A204.1 (cell line): ENCODE results near the gene CFAP58.
A peak's percentile ranks its signal among the peaks of the same experiment; 100 is the strongest.

Experiments used
- FAIRE-seq: peaks from 2 replicates; lab custom pipeline; 2012; peaks lifted over from hg19 to GRCh38; lab: Jason Lieb, UNC

CFAP58 gene

DNA sequence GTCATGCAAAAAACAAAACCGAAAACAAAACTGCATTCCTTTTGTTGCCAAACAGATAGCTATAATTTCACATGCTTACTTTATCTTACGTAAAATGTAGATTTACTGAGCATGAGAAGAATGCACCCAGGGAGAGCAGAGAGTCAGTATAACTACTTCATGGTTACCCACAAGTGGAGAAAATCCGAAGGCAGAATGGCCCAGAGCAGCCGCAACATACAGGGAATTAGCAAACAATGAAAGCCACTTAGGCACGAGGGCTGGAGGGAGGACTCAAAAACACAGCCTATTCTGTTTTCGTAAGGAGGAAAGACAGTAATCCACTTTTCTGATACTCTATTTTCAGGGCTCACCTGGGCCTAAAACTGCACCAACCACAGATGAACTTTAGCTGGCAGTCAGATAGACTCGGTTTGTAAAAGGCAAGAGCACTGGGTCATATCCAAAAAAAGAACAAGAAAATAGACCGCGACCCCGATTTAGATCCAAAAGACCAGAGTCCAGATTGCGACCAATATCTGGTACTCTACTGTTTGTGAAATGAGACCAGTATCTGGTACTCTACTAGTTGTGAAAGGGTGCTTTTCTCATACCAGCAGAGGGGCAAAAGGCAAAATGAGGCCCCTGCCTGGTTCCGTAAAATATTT is 16.7 kb upstream of the CFAP58 start:
- no peak for FAIRE-seq

DNA sequence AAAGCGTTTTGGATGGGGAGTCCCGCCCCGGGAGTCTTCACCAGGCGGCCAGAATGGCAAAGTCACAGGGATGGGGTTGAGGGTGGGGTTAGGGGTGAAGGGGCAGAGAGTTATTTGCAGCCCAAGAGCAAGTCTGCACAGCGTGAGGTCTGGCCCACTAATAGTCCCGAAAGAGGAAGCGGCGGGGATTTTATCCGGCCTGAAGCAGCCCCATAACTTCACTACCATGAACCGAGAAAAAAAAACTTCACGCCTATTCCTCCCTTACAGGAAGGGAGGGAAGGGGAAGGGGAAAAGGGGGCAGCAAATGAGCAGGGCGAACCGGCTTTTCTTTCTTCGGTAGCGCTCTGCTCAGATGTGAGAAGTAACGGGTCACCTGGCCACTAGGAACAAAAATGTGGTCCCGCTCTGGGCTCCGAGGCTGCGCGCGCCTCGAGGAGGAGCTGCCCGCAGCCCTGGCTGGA is 16.1 kb upstream of the CFAP58 start:
- FAIRE-seq: no peak

DNA sequence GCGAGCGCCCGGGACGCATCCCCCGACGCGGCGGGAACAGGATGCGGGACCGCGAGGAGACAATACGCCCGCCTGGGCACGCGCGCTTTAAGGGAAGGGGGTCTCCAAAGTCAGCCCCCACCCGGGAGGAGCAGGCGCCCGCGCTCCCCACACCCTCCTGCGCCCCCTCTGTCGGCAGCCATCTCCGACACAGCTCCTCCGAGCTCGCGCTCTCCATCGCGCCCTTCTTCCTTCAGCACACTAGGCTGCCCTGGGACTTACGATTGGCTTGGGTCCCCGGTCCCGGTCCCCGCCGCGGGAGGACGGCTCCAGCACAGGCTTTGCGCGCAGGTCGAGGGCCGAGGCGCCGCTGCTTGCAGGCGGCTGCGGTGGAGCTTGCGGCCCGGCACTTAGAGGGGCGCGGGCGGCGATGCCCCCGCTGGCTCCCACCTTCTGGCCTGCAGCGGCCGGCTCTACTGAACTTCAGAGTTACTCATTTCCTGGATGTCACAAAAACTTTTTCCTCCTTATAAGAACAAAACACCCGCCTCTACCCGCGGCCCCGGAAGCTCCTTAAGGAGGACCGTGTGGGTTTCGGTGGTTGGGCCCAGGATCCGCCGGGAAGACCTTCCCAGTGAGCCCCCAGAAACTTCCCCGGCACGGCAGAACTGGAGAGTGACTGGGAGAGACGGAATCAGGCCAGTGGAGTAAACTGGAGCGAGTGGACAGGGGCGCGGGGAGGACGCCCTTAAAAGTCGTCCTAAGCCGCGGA is 15.5 kb upstream of the CFAP58 start, which contains the start of gene ITPRIP:
Gene ITPRIP (minus strand): TSS at position 481 of the 751 bp plus-strand sequence. CDS start 22,414 bp downstream, outside the sequence.
- no peak for FAIRE-seq

DNA sequence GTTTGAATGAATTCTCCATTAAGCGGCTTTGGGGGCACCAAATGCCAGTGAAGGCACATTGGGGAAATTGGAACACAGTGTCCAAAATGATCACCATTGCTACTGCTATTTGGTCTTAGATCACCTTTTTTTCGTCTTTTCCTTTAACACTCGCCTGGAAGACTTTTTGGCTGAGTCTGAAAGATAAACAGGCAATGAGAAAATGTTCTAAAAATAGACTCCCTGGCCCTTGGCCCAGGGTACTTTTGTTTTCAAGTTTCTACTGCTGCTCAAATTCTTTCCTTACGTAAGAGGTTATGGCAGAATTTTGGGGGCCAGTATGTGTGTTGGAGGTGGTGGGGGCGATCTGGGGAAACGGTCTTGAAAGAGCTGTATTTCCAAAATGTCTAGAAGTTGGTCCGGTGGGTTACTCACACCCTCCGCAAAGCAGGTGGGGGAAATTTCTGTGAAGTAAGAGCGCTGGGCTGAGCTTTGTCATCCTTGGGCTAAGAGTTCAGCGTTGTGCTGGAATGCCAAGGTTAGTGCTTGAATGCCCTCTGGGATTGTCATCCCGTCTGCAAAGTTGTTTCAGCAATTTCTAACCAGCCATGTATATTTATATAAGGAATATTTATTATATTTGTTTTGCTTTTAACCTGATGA is 14.0 kb upstream of the CFAP58 start:
- FAIRE-seq: no peak

DNA sequence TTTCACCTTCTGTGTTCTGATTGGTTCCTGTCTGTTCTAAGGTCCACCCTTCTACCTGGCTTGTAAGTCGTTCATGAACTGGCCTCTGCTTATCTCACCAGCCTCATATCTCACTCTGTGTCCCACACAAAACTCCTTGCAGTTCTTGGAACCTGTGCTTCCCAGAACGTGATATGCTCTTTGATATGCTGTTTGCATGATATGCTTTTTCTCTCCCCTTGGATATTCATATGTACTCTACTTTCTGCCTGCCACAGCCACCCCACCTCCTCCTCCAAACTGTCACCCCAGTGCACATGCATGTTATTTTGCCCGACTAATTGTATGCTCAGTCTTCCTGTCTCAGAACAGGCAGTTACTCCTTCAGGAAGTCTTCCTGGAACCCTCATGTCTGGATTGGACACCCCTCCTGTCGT is 13.5 kb upstream of the CFAP58 start:
- no peak for FAIRE-seq

DNA sequence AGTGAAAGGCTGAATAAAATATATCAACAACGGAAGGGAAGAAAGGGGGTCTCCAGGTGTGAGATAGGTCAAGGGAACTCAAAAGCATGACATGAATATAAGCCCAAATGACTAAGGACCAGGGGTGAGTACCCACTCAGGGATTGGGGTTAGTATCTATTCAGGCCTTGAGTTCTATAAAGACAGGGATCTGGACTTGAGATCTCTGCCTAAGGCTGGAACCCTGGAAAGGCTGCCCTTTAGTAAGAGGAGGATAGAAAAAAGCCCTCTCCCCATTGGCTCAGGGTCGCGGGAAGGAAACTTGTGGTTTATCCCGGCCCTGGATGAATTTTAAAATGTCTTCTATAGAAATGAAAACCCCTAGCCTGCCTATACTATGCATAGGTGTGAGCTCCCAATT is 13.0 kb upstream of the CFAP58 start:
- no peak for FAIRE-seq

DNA sequence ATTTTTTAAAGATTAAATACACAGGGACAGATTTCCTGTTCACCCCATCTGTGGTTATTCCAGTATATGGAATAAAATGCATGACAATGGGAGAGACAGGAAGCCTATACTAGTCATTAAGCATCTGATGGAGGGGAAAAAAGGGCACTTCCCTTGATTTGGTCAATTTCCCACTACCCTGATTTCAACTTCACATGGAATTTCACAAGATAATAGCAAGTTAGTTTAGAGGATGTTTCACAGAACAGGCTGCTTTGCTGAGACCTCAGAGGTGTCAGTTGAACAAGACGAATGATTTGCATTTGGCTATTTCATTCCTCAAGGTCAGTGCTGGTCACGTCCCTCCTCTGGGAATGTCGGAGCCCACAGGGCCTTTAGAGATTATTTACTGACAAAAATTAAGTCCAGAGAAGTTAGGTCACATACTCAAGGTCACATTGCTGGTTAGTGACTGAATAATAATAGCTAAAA is 10.7 kb upstream of the CFAP58 start:
- FAIRE-seq: no peak

DNA sequence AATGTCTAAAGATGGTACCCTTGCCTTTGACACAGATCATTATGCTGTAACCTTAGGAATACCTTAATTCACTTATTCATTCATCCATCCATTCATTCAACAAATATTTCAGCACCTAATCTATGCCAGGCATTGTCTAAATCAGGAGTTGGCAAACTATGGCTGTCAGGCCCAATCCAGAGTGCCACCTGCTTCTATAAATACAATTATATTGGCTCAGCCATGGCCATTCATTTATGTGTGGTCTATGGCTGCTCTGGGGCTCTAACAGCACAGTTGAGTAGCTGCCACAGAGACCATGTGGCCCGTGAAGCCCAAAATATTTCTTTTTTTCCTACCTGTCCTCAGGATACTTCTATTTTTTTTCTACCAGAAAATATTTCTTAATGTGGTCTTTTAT is 9.4 kb upstream of the CFAP58 start:
- no peak for FAIRE-seq

DNA sequence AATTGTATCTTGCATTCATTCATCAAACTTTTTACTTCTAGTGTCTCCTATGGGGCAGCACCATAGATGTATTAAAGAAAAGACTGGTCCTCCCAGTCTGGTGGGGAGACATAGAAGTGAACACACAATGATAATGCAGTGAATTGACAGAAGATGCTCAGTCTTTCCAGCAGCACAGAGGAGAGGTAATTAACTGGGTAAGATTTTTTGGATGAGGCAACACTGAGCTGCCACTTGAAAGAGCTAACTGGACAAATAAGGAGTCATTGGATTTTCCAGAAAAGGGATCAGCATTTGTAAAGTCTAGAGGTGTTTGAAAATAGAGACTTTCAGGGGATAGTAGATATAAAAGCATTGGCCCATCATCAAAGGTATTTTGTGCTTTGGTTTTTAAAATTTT is 8.1 kb upstream of the CFAP58 start:
- FAIRE-seq: no peak

DNA sequence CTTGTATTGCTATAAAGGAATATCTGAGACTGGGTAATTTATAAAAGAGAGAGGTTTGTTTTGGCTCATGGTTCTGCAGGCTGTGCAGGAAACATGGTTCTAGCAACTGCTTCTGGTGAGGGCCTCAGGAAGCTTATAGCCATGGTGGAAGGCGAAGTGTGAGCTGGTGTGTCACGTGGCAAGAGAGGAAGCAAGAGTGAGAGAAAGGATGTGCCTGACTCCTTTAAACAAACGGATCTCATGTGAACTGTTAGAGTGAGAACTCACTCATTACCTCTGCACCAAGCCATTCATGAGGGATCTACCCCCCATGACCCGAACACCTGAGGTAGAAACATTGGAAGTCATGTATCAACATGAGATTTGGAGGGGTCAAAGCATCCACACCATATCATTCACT is 7.7 kb upstream of the CFAP58 start:
- FAIRE-seq: no peak

DNA sequence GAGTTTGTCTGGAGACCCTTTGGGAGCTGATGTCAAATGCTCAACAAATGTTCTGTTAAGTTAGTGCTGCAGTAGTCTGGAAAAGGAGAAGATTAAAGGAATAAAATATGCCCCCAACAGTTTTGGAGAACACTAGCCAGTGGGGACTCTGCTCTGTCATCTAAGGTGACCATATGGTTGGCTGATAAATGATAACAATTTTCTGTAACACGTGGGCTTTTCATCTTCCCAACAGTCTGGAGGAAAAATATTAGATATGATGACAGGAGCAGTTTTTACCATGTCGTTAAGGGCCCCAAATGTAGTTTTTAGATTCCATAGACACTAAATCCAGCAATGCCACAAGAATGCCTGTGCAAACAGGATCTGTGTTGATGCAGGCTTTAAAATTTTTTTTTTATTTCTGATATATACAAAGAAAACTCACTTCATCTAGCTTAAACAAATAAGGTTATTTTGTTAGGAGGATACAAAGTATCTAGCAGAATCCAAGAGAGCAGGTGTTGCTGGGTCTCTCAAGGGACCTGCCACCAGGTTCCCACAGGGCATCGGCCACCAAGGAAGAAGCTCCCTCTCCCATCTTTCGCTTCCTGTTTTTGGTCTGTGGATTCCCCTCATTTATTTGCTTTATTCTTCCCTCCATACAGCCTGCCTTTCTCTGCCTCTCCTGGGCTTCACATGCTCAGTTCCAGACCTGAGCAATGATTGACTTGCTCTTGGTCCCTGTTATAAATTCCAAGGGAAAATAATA is 6.2 kb upstream of the CFAP58 start:
- FAIRE-seq: no peak

DNA sequence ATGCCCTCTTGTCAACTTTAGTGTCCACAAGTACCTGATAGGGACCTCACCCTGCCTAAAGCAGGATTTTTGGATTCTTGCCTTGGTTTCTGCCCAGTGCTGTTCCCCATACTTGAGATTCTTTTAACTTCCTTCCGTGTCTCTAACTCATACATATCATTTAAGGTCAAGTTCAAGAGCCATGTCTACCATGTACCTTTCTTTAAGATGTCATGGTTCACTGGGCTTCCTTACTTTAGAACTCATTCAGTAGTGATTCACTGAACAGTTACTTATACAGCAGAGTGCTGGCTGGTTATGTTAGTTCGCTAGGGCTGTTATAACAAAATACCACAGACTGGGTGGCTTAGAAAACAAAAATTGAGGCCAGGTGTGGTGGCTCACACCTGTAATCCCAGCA is 5.0 kb upstream of the CFAP58 start:
- no peak for FAIRE-seq

DNA sequence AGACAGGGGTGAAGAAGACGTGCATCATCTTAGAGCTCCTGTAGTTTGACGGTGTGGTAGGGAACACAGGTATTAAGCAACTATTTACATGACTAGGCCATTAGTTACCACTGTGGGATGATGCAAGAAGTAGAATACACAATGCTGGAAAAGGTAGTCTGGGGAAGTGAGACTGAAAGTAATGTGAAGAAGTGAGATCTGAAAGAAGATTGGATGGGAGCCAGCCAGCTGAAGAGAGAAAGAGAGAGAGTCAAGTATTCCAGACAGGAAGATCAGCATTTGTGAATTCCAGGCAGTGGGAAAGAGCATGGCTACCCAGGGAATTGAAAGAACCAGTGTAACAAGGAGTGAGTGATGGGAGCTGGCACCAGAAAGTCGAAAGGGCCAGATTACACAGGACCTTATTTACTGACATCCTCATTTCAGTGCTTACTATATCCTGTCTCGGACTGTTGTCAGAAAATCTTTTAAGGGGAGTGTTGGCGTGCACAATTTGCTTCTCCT is 4.0 kb upstream of the CFAP58 start:
- no peak for FAIRE-seq

DNA sequence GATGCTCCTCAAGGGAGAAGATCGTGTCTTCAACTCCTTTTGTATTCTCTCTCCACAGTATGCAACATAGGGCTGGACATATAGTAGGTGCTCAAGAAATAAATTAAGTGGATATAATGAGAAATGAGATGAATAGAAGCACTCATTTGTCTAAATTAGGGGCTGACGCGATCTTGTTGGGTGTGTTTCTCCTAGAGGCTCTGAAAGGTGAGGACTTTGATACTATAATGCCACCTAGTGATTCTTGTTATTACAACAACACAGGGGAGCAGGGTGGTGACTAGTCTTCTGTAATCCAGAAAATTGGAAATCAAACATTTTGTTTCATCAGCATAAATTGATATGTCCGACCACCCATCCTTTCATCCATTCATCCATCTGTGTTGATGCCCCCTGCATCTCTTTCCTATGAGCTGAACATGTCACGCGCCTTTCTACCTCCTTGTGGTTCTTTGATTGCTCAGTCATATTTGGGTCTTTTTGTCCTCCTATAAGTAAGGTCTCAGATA is 3.5 kb upstream of the CFAP58 start:
- FAIRE-seq: peak; percentile 57

DNA sequence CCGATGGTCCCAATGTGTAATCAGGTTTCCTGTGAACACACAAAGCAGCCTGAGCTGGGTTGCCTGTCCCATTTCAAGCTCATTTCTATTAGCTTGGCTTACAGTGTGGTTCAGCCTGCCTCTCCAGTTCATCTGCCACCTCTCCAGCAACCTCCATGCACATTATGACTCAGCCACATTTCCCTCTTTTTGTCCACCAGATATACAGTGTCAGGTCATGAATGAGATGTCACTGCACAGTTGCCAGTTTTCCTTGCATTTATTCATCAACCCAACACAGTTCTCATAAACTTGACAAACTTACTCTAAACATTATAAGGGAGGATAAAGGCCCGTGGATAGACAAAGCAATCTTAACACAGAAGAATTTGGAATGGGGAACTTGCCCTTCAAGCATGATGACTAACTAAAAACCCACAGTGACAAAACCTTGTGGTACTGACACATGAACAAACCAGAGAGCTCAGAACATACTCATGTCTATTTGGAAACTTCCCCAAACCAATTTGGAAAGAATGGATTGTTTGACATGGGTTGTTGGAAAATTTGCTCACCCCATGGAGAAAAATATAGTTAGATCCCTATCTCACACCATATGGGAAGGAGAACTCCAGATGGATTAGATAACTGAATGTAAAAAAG is 2.5 kb upstream of the CFAP58 start:
- no peak for FAIRE-seq

DNA sequence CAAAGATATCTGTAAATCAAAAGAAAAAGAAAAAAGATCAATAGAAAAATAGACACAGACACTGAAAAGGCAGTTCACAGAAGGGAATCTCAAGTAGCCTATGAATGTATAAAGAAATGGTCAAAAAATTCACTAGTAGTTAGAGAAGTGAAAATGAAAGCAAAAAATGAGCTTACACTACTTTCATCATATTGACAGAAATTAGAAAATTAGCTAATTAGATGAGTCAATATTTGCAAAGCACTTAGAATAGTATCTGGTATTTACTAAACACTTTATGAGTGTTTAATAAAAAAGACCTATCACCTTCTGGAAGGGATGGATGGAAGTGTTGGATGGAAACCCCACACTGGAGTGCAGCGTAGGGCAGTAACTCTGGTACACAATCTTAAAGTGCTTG is 1.7 kb upstream of the CFAP58 start:
- no peak for FAIRE-seq

DNA sequence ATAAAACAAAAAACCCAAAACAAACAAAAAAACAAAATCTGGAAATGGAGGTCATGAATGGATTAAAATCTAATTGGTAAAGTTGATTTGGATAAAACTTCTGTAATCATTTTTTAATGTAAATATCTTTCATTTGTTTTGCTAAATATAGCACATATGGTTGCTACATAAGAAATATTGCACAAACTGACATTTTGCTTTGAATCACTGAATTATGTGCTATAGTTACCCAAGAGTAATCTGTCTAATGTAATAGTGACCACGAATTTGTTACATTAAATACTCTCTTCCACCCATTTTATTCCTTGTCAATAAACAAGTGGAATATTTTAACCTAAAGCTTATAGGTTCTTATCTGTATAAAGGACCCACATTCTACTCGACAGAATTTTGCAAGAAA is 6.2 kb downstream of the CFAP58 start:
- no peak for FAIRE-seq

DNA sequence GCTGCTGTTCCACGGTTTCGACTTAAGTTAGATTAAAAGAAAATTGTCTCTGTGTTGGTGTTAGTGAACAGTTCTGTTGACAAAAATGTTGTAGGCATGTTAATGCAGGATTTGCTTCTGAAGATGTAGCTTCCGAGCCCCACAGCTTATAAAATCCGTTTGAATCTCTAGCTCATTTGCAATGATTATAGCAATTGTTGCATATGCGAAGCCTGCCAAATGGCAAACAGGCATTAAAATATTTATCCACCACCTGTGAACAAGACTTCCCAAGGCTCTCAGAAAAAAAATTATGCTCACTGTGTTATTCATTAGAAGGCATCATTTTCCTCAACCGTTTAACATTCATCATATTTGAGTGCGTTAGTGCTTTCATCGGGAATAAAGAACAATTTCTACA is 14.3 kb downstream of the CFAP58 start:
- FAIRE-seq: no peak

DNA sequence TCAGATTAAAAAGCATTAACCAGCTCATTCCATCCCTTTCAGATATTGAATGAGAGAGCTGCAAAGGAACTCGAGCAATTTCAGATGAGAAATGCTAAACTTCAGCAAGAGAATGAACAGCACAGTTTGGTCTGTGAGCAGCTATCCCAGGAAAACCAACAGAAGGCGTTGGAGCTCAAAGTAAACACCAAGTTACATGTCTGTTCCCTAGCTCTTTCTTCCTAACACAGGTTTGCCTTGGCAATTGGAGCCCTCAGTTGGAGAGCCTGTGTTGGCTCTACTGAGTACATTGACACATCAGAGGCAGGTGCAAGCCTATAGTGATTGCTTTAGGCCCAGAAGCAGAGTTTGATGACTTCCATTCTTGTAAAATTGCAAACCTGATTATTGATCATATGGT is 14.7 kb downstream of the CFAP58 start:
- no peak for FAIRE-seq

DNA sequence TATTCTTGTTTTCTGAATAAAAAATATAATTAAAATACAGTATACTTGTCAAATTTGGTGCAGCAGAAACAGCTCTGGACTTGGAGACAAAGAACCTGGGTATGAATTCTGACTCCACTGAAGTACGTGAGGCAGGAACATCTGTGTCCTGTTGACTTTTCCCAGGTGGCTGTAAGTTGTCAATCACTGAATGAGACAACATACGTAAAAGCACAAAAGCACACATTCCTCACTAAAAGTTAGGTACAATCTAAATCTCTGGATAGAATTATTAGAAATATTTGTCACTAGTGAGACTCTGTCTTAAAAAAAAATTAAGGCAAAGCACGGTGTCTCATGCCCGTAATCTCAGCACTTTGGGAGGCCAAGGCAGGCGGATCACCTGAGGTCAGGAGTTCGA is 18.1 kb downstream of the CFAP58 start:
- no peak for FAIRE-seq

DNA sequence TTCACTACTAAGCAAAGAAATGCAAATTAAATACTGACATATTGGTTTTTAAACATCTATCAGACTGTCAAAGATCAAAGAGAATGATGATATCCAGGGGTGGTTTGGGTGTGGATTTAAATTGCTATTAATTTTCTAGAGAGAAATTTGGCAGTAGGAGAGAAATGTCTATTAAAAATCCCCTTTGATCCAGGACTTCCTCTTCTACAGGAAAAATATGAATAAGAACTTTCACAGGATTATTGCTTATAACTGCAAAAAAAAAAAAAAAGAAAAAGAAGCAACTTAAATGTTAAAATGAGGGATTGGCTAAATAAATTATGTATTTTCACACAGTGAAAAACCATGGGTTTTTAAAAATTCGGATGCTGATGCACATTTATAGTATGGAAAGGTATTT is 21.0 kb downstream of the CFAP58 start:
- no peak for FAIRE-seq
